HG03064 (cell line): Measurements from ENCODE around the gene ILDR1.
"Not testable (repeated sequence)": the region's sequence is repeated elsewhere in the genome, so short reads cannot be mapped to it uniquely, and the experiment has no call there.

Experiments used
- ATAC-seq: cut with Tn5 transposase; IDR thresholded peaks from one replicate; pipeline ENCODE4 v1.9.1; 2021; ENCODE audit warnings: low read depth; ENCODE audit not compliant: unreplicated experiment

The ILDR1 gene

GRCh38 chr3:121957674-121958415, 64.2 kb downstream of the ILDR1 start:
- ATAC-seq, result no peak

- no peak for ATAC-seq
Measured at GRCh38 chr3:121956363-121956762, 65.7 kb downstream of the ILDR1 start.

GRCh38 chr3:121951291-121951919, 70.6 kb downstream of the ILDR1 start:
- no peak for ATAC-seq

GRCh38 chr3:121948641-121949040, 73.4 kb downstream of the ILDR1 start:
- ATAC-seq, result no peak

GRCh38 chr3:121943431-121943830, 78.6 kb downstream of the ILDR1 start:
- no peak for ATAC-seq

GRCh38 chr3:121942116-121942786, 79.8 kb downstream of the ILDR1 start:
- no peak for ATAC-seq

GRCh38 chr3:121941592-121941991, 80.5 kb downstream of the ILDR1 start:
- ATAC-seq, result no peak

- ATAC-seq, result not testable (repeated sequence)
Measured at GRCh38 chr3:121938141-121938855, 83.7 kb downstream of the ILDR1 start.
